Ishikawa (cell line): Measurements from ENCODE around the gene PXDC1.

Source experiments
- CEBPB ChIP-seq: IDR thresholded peaks from 2 replicates; pipeline ENCODE4 v1.6.1; 2012
- CREB1 ChIP-seq: IDR thresholded peaks from 2 replicates; pipeline ENCODE4 v1.6.1; 2012; ENCODE audit warnings: low read depth
- EGR1 ChIP-seq: IDR thresholded peaks from 2 replicates; pipeline ENCODE4 v1.6.1; 2012
- EP300 ChIP-seq: IDR thresholded peaks from 2 replicates; pipeline ENCODE4 v1.6.1; 2012; ENCODE audit warnings: borderline replicate concordance
- FOXM1 ChIP-seq: IDR thresholded peaks from 2 replicates; pipeline ENCODE4 v1.6.1; 2012; ENCODE audit warnings: low read depth, borderline replicate concordance
- NFIC ChIP-seq: IDR thresholded peaks from 2 replicates; pipeline ENCODE4 v1.6.1; 2012
- RAD21 ChIP-seq: IDR thresholded peaks from 2 replicates; pipeline ENCODE4 v1.6.1; 2012; ENCODE audit warnings: low read depth
- REST ChIP-seq: IDR thresholded peaks from 2 replicates; pipeline ENCODE4 v1.6.1; 2012; ENCODE audit warnings: low read depth, mild to moderate bottlenecking
- TAF1 ChIP-seq: IDR thresholded peaks from 2 replicates; pipeline ENCODE4 v1.6.1; 2012; ENCODE audit warnings: low read depth, mild to moderate bottlenecking
- TCF12 ChIP-seq: IDR thresholded peaks from 2 replicates; pipeline ENCODE4 v1.6.1; 2012; ENCODE audit warnings: low read depth
- TEAD4 ChIP-seq: IDR thresholded peaks from 2 replicates; pipeline ENCODE4 v1.6.1; 2012
- USF1 ChIP-seq: IDR thresholded peaks from 2 replicates; pipeline ENCODE4 v1.6.1; 2012
- YY1 ChIP-seq: IDR thresholded peaks from 2 replicates; pipeline ENCODE4 v1.6.1; 2012; ENCODE audit warnings: low read depth
- ZBTB7A ChIP-seq: IDR thresholded peaks from 2 replicates; pipeline ENCODE4 v1.6.1; 2012; ENCODE audit warnings: low read depth
- TF ChIP-seq, protein P1 (sequence below): IDR thresholded peaks from 2 replicates; pipeline ENCODE4 v1.6.1; 2012

PXDC1 gene

GRCh38 chr6:3744211-3744900, 7.2 kb downstream of the PXDC1 start:
- no peak for TF ChIP-seq EP300

DNA sequence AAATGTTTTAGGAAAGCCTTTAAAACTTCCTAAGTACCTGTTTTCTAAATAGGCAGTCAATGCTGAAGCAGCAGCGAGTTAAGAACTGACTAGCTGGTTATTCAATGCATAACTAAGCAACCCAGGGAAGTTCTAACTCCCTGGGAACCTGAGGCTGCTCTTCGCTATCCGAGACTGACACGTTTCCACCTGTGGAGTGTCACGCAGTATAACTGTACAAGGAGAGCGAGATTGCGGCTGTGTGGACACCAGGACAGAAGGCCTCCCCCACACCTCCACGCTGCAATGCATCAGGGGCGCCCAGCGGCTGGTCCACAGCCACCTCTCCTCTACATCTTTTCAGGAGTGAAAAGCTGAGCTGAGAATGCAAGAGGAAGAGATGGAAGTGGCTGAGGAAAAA, 8.0 kb downstream of the PXDC1 start:
- TF ChIP-seq YY1 (no peak), EGR1 (no peak), TCF12 (no peak), TEAD4 (no peak), FOXM1 (no peak), CREB1 (no peak), TAF1 (no peak)

DNA sequence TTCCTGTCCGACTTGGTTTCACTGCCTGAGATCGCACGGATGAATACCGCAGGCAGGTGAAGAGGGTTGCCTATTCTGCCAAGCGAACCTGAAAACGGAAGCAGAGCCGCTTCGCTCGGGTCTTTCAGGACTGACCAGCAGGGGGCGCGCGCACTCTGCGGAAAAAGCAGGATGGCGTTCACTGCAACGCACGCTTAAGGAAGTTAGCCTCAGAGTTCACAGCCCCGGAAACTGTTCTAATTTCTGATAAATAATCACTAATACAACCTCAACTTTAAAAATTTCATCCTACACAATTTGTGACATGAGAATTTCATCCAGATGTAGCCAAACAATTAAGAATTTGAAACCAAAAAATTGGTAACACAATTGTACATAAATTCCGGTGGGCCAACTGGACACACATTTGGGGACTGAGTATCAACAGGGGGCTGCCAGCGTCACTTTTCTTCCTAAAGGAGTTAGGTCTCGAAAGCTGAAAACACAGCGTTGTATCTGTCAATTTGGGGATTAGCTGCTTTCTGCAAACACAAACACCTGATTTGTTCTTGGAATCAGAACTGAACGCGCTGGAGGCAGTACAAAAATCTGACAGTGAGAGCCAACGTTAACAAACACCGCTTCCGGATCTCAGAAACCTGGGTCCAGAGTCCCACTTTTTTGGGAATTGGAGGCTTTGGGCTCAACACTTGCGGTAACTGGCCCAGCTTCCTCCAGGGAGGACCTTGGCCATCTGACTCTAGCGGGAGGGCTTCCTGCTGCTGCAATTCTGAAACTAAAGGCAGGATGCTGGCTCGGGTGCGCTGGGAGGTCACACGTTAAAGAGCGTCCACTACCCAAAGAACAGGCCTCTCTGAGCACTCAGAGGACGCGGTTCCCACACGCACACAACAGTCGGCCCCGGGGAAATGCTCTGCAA, 8.8 kb downstream of the PXDC1 start:
- TF ChIP-seq RAD21: peak; percentile 97
- 0 out of 2 replicates have a peak, but pooled peaks have one; percentile 32 for TF ChIP-seq TCF12
- no peak for TF ChIP-seq EP300
- TF ChIP-seq EGR1: no peak
- TF ChIP-seq TAF1: 0 out of 2 replicates have a peak, but pooled peaks have one; percentile 8
- TF ChIP-seq YY1: 0 out of 2 replicates have a peak, but pooled peaks have one; percentile 31

DNA sequence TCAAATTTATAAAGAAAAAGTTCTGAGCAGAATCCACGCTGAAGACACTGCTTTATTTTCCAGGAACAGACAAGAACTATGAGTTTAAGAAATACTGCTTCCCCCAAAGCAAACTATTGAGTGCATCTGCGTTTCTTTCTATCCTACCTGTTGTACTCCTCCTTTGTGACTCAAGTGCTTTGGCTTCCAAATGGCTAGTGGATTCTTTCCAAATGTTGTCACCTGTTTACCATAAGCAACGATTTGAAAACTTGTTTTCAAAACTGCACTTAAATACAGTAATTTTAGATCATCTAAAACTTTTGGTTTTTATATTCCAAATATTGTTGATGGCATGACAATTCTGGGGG, 9.5 kb downstream of the PXDC1 start:
- no peak for TF ChIP-seq EGR1
- no peak for TF ChIP-seq TEAD4

- TF ChIP-seq TEAD4: no peak
- no peak for TF ChIP-seq CREB1
- no peak for TF ChIP-seq FOXM1
- TF ChIP-seq RAD21: no peak
- TF ChIP-seq, protein P1, sequence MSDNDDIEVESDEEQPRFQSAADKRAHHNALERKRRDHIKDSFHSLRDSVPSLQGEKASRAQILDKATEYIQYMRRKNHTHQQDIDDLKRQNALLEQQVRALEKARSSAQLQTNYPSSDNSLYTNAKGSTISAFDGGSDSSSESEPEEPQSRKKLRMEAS: no peak
- no peak for TF ChIP-seq NFIC
- no peak for TF ChIP-seq TCF12
- no peak for TF ChIP-seq EGR1
- TF ChIP-seq USF1: no peak
- TF ChIP-seq TAF1: no peak
- TF ChIP-seq REST: no peak
- TF ChIP-seq ZBTB7A: no peak
- no peak for TF ChIP-seq CEBPB
- no peak for TF ChIP-seq YY1
- TF ChIP-seq EP300: no peak
Observed at GRCh38 chr6:3741477-3741871, 10.0 kb downstream of the PXDC1 start.

DNA sequence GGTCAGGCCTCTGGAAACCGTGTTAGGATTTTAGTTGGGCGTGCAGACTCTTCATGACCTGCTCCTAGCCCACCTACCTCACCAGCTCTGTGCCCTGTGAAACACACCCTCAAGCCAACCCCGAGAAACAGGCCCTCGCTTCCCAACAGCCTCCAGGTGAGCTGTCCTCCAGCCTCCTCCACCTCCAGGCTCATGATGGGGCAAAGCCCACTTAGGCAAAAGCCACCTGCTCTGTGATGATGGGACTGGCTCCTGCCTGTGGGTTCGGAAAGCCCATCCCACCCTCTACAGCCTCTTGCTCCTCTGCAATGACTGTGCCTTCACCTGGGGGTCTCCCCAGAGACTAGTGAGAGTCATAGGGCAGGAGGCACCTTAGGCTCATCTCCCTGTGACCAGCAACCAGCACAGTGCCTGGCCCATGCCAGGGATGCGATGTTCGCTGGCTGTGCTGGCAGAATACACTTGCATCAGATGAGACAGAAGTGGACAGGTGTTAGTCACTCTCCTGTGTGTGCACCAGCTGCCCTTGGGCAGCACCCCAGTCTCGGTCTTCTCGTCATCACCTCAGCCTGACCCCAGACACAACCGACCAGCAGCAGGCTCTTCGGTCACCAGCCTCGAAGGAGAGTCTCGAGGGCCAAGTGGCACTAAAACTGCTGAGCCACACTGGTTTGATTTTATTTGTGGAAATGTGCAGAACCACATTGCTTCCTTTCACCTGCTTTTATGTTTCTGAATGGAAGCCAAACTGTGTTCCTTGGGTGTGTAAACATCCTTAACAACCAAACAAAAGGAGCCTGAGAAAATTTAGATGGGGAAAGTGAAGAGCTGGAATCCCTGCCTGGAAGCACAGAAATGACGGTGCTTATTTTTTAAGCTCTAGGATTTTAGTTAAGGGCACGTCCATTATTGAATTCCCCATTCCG, 10.7 kb downstream of the PXDC1 start:
- no peak for TF ChIP-seq TAF1
- TF ChIP-seq NFIC: no peak
- TF ChIP-seq TCF12: no peak
- no peak for TF ChIP-seq EGR1

- TF ChIP-seq, protein P1: no peak
- TF ChIP-seq TAF1: no peak
- no peak for TF ChIP-seq CREB1
- no peak for TF ChIP-seq TEAD4
- TF ChIP-seq EGR1: no peak
- no peak for TF ChIP-seq YY1
- no peak for TF ChIP-seq NFIC
- no peak for TF ChIP-seq ZBTB7A
- TF ChIP-seq TCF12: no peak
- TF ChIP-seq FOXM1: no peak
- TF ChIP-seq REST: no peak
- no peak for TF ChIP-seq RAD21
- TF ChIP-seq CEBPB: no peak
- no peak for TF ChIP-seq USF1
- TF ChIP-seq EP300: no peak
Observed at GRCh38 chr6:3739311-3739897, 12.1 kb downstream of the PXDC1 start.
